Measurements from ENCODE around the gene ZNF512. TPM values are rescaled to one million over a fixed set of nuclear protein-coding genes. Genes with fewer than 3 reads are reported as not detected.
A peak's percentile ranks its signal among the peaks of the same experiment; 100 is the strongest.

The ZNF512 gene
- total RNA-seq, 1 donor from 2014 or later = 7.4 TPM

GRCh38 chr2:27663285-27664153 is 80.7 kb downstream of the ZNF512 start, which contains the start of the genes SLC4A1AP and SUPT7L:
SLC4A1AP (plus strand) TSS chr2:27663889; CDS start chr2:27663915, 26 bp downstream.
SUPT7L (minus strand) TSS chr2:27663614; CDS start chr2:27662192, 1,422 bp downstream.
- FAIRE-seq = peak; percentile 28

DNA sequence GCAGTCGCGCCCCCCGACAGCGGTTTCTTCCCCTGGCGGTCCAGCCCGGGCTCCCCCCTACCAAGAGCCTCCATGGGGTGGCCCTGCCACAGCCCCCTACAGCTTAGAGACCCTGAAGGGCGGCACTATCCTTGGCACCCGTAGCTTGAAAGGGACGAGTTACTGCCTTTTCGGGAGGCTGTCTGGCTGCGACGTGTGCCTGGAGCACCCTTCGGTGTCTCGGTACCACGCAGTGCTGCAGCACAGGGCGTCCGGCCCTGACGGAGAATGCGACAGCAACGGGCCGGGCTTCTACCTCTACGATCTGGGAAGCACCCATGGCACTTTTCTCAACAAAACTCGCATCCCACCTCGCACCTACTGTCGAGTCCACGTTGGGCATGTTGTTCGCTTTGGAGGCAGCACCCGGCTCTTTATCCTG is 81.3 kb downstream of the ZNF512 start:
- FAIRE-seq = no peak
- Histone ChIP-seq H3K36me3 (ENCODE audit: control insufficient read depth, insufficient read depth, low read length) (peaks cover 10% of the 10 kb centered on the region), H3K4me3 (ENCODE audit: low read depth, low read length) (peak overlapping the region; percentile 88), H3K27me3 (ENCODE audit: control insufficient read depth, insufficient read depth, low read length) (no peaks in the 10 kb centered on the region)
- no peak for DNase-seq (ENCODE audit: low read depth)
- TF ChIP-seq CTCF (IDR thresholded peaks at IDR 0.05; ENCODE audit: insufficient read depth, low read length, severe bottlenecking) = peak; percentile 11

More at GRCh38 chr2:27663285-27664153, 80.7 kb downstream of the ZNF512 start, which contains the start of the genes SLC4A1AP and SUPT7L:
- no peaks in the 10 kb centered on the region for H3K27me3 ChIP-seq (ENCODE audit: control insufficient read depth, insufficient read depth, low read length)
- H3K4me3 ChIP-seq (ENCODE audit: low read depth, low read length) = peak within 1 kb of the TSS; percentile 88
- TF ChIP-seq CTCF (IDR thresholded peaks at IDR 0.05; ENCODE audit: insufficient read depth, low read length, severe bottlenecking) = no peak
- peak; percentile 79 for DNase-seq (ENCODE audit: low read depth)
- H3K36me3 ChIP-seq (ENCODE audit: control insufficient read depth, insufficient read depth, low read length) = peaks cover 10% of the 10 kb centered on the region

DNA sequence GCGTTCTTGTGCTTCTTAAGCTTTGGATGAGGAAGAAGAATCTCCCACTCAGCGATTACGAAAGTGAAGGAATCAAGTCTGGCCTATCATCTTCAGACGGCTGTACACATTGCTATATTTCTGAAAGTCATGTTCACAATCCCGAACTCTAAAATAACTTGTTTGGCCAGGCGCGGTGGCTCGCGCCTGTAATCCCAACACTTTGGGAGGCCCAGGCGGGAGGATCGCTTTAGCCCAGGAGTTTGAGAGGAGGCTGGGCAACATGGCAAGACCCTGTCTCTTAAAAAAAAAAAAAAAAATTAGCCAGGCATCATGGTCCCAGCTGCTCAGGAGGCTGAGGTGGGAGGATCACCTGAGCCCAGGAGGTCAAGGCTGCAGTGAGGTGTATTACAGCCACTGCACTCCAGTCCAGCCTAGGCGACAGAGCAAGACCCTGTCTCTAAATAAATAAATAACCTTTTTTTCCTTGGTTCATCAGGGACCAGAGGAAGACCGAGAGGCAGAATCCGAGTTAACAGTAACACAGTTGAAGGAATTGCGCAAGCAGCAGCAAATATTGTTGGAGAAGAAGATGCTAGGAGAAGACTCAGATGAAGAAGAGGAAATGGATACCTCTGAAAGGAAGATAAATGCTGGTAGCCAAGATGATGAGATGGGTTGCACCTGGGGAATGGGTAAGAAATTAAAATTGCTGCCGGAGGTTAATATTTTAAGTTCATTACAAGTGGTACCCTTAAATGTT is 82.0 kb downstream of the ZNF512 start:
- H3K36me3 ChIP-seq (ENCODE audit: control insufficient read depth, insufficient read depth, low read length) = peaks cover 10% of the 10 kb centered on the region
- DNase-seq (ENCODE audit: low read depth) (no peak), FAIRE-seq (no peak)
- H3K27me3 ChIP-seq (ENCODE audit: control insufficient read depth, insufficient read depth, low read length) = no peaks in the 10 kb centered on the region
- H3K4me3 ChIP-seq (ENCODE audit: low read depth, low read length) = peak overlapping the region; percentile 88
- TF ChIP-seq CTCF (IDR thresholded peaks at IDR 0.05; ENCODE audit: insufficient read depth, low read length, severe bottlenecking) = no peak

- H3K4me3 ChIP-seq (ENCODE audit: low read depth, low read length) = no peak overlapping the region
Measured at GRCh38 chr2:27667446-27667845, 84.6 kb downstream of the ZNF512 start.

DNA sequence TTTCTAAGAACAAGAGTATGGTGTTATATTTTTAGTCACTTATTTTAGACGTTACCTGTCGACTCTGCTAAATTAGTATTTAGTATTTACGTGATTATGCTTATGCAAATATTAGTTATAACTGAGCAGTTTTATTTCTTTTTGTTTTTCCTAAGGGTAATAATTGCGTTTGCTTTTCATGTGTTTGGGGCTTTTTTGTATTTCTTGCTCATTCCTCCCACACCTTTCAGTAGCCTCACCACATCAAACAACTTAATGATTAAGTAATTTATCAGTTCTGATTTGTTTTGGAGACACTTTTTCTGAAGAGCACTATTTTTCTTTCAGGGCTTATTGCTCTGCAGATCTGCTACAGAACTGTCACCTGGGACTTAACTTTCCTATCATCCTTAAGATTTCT is 88.4 kb downstream of the ZNF512 start:
- FAIRE-seq (no peak), DNase-seq (ENCODE audit: low read depth) (no peak)
- no peaks in the 10 kb centered on the region for H3K27me3 ChIP-seq (ENCODE audit: control insufficient read depth, insufficient read depth, low read length)
- no peak for TF ChIP-seq CTCF (IDR thresholded peaks at IDR 0.05; ENCODE audit: insufficient read depth, low read length, severe bottlenecking)
- H3K36me3 ChIP-seq (ENCODE audit: control insufficient read depth, insufficient read depth, low read length) = peaks cover 5% of the 10 kb centered on the region
- H3K4me3 ChIP-seq (ENCODE audit: low read depth, low read length) = no peak overlapping the region

More at GRCh38 chr2:27667446-27667845, 84.6 kb downstream of the ZNF512 start:
- FAIRE-seq (no peak), DNase-seq (ENCODE audit: low read depth) (no peak)
- TF ChIP-seq CTCF (IDR thresholded peaks at IDR 0.05; ENCODE audit: insufficient read depth, low read length, severe bottlenecking) = no peak
- peaks cover 3% of the 10 kb centered on the region for H3K36me3 ChIP-seq (ENCODE audit: control insufficient read depth, insufficient read depth, low read length)
- no peaks in the 10 kb centered on the region for H3K27me3 ChIP-seq (ENCODE audit: control insufficient read depth, insufficient read depth, low read length)

Other genes with a start within 250 kb of the ZNF512 start
- gene GTF3C2, start 226.3 kb upstream of the ZNF512 start, total RNA-seq = 19.2 and 20.9 TPM in 2 replicates
- 29.7 and 32.4 TPM in 2 replicates for gene EIF2B4, start 212.7 kb upstream of the ZNF512 start, total RNA-seq
- 99.3 and 102 TPM in 2 replicates for gene SNX17, start 212.4 kb upstream of the ZNF512 start, total RNA-seq
- 7.1 and 9.5 TPM in 2 replicates for gene ZNF513, start 202.3 kb upstream of the ZNF512 start, total RNA-seq
- 94.2 and 143 TPM in 2 replicates for gene PPM1G, start 173.5 kb upstream of the ZNF512 start, total RNA-seq
- 93.7 and 125 TPM in 2 replicates for gene NRBP1, start 154.4 kb upstream of the ZNF512 start, total RNA-seq
- 28.4 and 29.1 TPM in 2 replicates for gene KRTCAP3, start 140.7 kb upstream of the ZNF512 start, total RNA-seq
- 5.0 and 5.5 TPM in 2 replicates for gene IFT172, start 93.3 kb upstream of the ZNF512 start, total RNA-seq
- gene FNDC4, start 87.8 kb upstream of the ZNF512 start, total RNA-seq = 7.6 and 8.1 TPM in 2 replicates
- gene GCKR, start 86.2 kb upstream of the ZNF512 start, total RNA-seq = not detected in 2 replicates
- 0.79 and 0.90 TPM in 2 replicates for gene CCDC121, start 46.0 kb downstream of the ZNF512 start, total RNA-seq
- 31.7 and 47.9 TPM in 2 replicates for gene GPN1, start 46.0 kb downstream of the ZNF512 start, total RNA-seq
- 10.5 and 14.7 TPM in 2 replicates for gene SUPT7L, start 80.6 kb downstream of the ZNF512 start, total RNA-seq
- 20.5 and 27.4 TPM in 2 replicates for gene SLC4A1AP, start 80.8 kb downstream of the ZNF512 start, total RNA-seq
- gene MRPL33, start 188.7 kb downstream of the ZNF512 start, total RNA-seq = 11.3 and 37.9 TPM in 2 replicates

All from bronchial epithelial cell (primary cell).